Natural killer cell treated with Interleukin-12 subunit alpha and Interleukin-12 subunit beta and Interleukin-15 and Interleukin-18, amount 100 ng/mL, for 72 hours (primary cell): ENCODE measurements around the gene FIGN. TPM values are rescaled to one million over a fixed set of nuclear protein-coding genes. Genes with fewer than 3 reads are reported as not detected.

Source experiments
- ATAC-seq, 2 donors: fragments of 150-1000 bp; cut with Tn5 transposase in 1 of 2; sonication (Bioruptor Pico), chemical (Tn5 transposase) in 1 of 2; 2 replicates each; pipeline ENCODE4 v1.10.0; 2021
- DNase-seq: peaks from one replicate; pipeline ENCODE4 v3.0.0; 2022; ENCODE audit warnings: low spot score
- H3K27ac Mint-ChIP-seq, 2 donors: 1 replicate in 1 of 2; 2 replicates in 1 of 2; pipeline ENCODE4 v1.8.0; 2022; ENCODE audit warnings: mixed read lengths in 2 of 2, mild to moderate bottlenecking in 1 of 2, moderate library complexity in 1 of 2
- H3K27me3 Mint-ChIP-seq, 2 donors: 1 replicate in 1 of 2; 2 replicates in 1 of 2; pipeline ENCODE4 v1.8.0; 2022; ENCODE audit warnings: mixed read lengths in 2 of 2
- H3K36me3 Mint-ChIP-seq: one replicate; pipeline ENCODE4 v1.8.0; 2022; ENCODE audit warnings: mixed read lengths
- H3K4me1 Mint-ChIP-seq, 2 donors: 1 replicate in 1 of 2; 2 replicates in 1 of 2; pipeline ENCODE4 v1.8.0; 2022; ENCODE audit warnings: low read depth in 2 of 2, mixed read lengths in 2 of 2, mild to moderate bottlenecking in 1 of 2
- H3K4me3 Mint-ChIP-seq: one replicate; pipeline ENCODE4 v1.8.0; 2022; ENCODE audit warnings: mixed read lengths
- H3K9me3 Mint-ChIP-seq: 2 replicates; pipeline ENCODE4 v1.8.0; 2022; ENCODE audit warnings: mixed read lengths
- total RNA-seq, 2 donors: library from RNA; stranded (reverse); gene quantifications; one replicate each; pipeline ENCODE4 v1.2.3, GENCODE V29; 2022

Gene FIGN
- total RNA-seq, 2 donors from 2014 or later = not detected

DNA sequence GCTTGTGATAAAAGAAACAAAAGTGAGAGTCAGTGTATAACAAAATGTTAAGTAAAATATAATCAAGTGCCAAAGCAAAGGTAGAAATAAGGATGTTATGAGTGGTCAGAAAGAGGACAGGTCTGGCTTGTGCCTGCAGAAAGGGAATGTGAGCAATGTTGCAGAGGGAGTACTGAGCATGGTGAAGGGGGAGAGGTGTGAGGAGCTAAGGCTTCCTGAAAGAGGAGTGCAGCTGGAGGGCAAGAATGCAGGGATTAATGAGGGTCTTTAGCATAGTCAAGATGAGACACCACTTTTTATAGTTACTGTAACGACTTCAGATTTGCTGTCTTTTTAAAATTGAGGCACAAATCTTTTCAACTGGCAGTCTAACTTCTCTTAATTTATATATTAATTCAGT lies 22.0 kb upstream of the FIGN start:
- Mint-ChIP-seq H3K9me3 (peaks cover 4% of the 10 kb centered on the region), H3K4me3 (no peak overlapping the region), H3K27me3 (no peaks in the 10 kb centered on the region), H3K4me1 (no peaks in the 10 kb centered on the region), H3K36me3 (no peaks in the 10 kb centered on the region), H3K27ac (no peak overlapping the region)
- no peak for DNase-seq
- ATAC-seq = no peak

DNA sequence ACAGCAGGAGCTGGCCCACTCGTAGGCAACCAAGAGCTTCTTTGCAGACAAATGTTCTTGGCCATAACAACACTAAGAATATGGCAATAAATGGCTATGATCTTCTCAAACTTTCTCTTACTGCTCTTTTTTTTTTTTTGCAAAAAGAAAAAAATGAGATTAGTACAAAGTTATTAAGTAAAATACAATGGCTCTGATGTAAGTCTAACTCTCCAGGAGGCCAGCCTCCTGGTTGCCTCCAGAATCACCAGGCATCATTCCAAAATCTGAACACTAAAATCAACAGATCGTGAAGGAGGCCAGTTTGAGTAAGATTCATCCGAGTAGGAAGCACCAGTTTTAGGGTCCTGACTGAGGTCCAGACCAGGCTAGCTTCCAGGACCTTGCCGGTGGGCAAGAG lies 20.8 kb upstream of the FIGN start:
- Mint-ChIP-seq H3K27ac (no peak overlapping the region), H3K9me3 (peaks cover 4% of the 10 kb centered on the region), H3K4me1 (no peaks in the 10 kb centered on the region), H3K4me3 (no peak overlapping the region), H3K36me3 (no peaks in the 10 kb centered on the region), H3K27me3 (no peaks in the 10 kb centered on the region)
- no peak for DNase-seq
- no peak for ATAC-seq

DNA sequence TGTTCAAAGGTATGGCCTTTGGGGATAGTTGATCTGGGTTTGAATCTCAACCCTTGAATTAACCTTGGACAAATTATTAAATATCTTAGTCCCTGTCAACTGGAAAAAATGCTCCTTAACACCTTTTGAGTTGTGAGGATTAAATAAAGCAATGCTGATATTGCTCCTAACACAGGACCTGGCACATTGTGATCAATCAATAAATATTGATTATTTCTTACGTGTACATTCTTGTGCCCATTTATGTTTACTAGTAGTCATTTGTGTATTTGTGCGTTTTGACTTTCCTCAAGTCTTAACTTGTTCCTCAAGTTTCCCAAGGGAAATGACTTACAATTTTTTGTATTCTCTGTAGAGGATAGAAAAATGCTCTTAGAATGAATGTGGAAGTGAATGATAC lies 19.6 kb upstream of the FIGN start:
- DNase-seq = no peak
- H3K27me3 Mint-ChIP-seq = no peaks in the 10 kb centered on the region
- no peak overlapping the region for H3K27ac Mint-ChIP-seq
- H3K36me3 Mint-ChIP-seq = no peaks in the 10 kb centered on the region
- H3K4me1 Mint-ChIP-seq = no peaks in the 10 kb centered on the region
- ATAC-seq = no peak
- H3K9me3 Mint-ChIP-seq = peaks cover 4% of the 10 kb centered on the region
- H3K4me3 Mint-ChIP-seq = no peak overlapping the region

DNA sequence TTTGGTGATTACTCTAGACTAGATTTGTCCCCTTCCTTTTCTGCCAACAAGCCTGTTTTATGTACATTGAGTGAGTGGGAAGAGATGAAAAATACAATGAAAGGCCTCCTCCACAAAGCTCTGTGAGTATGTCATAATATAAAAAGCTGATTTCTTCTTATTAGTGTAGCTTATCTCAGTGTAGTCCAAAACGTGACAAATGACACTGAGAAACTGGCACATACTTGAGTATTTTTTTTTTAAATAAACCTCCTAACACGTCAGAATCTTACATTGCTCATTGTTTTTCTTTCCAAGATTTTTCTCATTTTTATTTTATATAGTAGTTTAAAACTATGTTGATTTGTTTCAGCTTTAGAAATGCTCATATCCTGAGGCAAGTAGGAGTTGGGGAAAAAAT lies 17.9 kb upstream of the FIGN start:
- Mint-ChIP-seq H3K27ac (no peak overlapping the region), H3K4me3 (no peak overlapping the region), H3K36me3 (no peaks in the 10 kb centered on the region), H3K4me1 (no peaks in the 10 kb centered on the region), H3K27me3 (no peaks in the 10 kb centered on the region), H3K9me3 (peaks cover 4% of the 10 kb centered on the region)
- DNase-seq (no peak), ATAC-seq (no peak)

- Mint-ChIP-seq H3K9me3 (peaks cover 4% of the 10 kb centered on the region), H3K27me3 (no peaks in the 10 kb centered on the region), H3K4me1 (no peaks in the 10 kb centered on the region), H3K36me3 (no peaks in the 10 kb centered on the region), H3K27ac (no peak overlapping the region), H3K4me3 (no peak overlapping the region)
- DNase-seq (no peak), ATAC-seq (no peak)
These were observed 16.5 kb upstream of the FIGN start for GRCh38 chr2:163752267-163752666.

DNA sequence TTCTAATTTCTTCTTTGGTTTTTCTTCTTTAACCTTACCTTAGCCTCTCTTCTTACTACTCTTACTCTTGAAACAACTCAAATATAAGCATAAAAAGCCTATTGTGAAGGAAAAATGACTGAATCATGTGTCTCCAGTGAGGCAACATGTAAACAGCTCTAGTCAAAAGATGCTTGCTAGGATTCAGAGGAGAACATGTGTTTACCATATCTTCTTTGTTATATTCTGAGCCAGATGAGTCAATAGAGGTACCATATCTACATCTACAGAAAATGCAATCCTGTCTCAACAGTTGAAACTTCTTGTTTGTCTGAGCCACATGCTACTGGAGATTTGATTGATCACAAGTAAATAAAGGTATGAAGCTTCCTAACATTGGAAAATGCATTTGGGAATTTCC lies 15.9 kb upstream of the FIGN start:
- H3K4me3 Mint-ChIP-seq = no peak overlapping the region
- no peaks in the 10 kb centered on the region for H3K27me3 Mint-ChIP-seq
- no peak overlapping the region for H3K27ac Mint-ChIP-seq
- H3K36me3 Mint-ChIP-seq = no peaks in the 10 kb centered on the region
- DNase-seq (no peak), ATAC-seq (no peak)
- H3K4me1 Mint-ChIP-seq = no peaks in the 10 kb centered on the region
- H3K9me3 Mint-ChIP-seq = peaks cover 4% of the 10 kb centered on the region

GRCh38 chr2:163748420-163748819 lies 12.6 kb upstream of the FIGN start:
- H3K27me3 Mint-ChIP-seq = no peaks in the 10 kb centered on the region
- no peak for DNase-seq
- ATAC-seq = no peak
- no peaks in the 10 kb centered on the region for H3K4me1 Mint-ChIP-seq
- no peak overlapping the region for H3K27ac Mint-ChIP-seq
- H3K36me3 Mint-ChIP-seq = no peaks in the 10 kb centered on the region
- H3K4me3 Mint-ChIP-seq = no peak overlapping the region
- peaks cover 4% of the 10 kb centered on the region for H3K9me3 Mint-ChIP-seq

DNA sequence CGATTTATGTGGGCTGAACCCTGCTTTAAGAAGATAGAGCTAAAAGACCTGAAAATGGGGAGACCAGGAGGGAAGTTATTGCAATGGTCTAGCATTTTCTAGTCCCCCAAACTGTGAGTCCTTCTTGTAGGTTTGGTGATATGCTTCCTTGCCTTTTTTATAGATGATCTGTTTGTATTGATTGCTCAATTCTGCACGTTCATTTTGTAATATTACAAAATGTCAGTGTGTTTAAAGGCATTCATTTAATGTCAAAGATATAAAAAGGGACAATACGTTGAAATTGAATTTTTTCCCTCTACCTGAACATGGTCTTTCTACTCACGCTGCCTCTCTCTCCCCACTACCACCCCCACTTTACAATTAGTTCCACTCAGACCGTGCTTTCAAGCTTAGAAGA lies 5.6 kb upstream of the FIGN start:
- no peak overlapping the region for H3K4me3 Mint-ChIP-seq
- H3K27me3 Mint-ChIP-seq = peaks cover 0 to 3% of the 10 kb centered on the region in 2 donors
- H3K4me1 Mint-ChIP-seq = no peaks in the 10 kb centered on the region
- DNase-seq (no peak), ATAC-seq (no peak)
- no peaks in the 10 kb centered on the region for H3K36me3 Mint-ChIP-seq
- peaks cover 6% of the 10 kb centered on the region for H3K9me3 Mint-ChIP-seq
- no peak overlapping the region for H3K27ac Mint-ChIP-seq

GRCh38 chr2:163737563-163737962 lies 1.8 kb upstream of the FIGN start:
- peaks cover 11 to 16% of the 10 kb centered on the region in 2 donors for H3K27me3 Mint-ChIP-seq

DNA sequence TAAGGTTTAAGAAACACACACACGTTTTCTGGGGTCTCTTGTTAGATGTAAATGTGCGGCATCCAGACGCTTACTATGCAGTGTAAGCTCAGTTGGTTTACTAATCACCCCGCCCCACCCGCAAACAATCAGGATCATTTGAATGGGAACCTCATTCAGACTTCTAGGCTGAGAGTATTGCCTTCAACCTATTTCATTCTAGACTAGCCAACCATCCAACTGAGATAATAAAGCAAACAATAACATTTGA lies 1.3 kb upstream of the FIGN start:
- no peak for DNase-seq
- ATAC-seq = no peak
- no peaks in the 10 kb centered on the region for H3K4me1 Mint-ChIP-seq
- H3K27me3 Mint-ChIP-seq = peaks cover 11 to 16% of the 10 kb centered on the region in 2 donors
- H3K36me3 Mint-ChIP-seq = peaks cover 7% of the 10 kb centered on the region
- no peak overlapping the region for H3K27ac Mint-ChIP-seq
- H3K9me3 Mint-ChIP-seq = peaks cover 9% of the 10 kb centered on the region
- no peak overlapping the region for H3K4me3 Mint-ChIP-seq

More at GRCh38 chr2:163737563-163737962, 1.8 kb upstream of the FIGN start:
- Mint-ChIP-seq H3K27ac (no peak overlapping the region), H3K36me3 (peaks cover 7% of the 10 kb centered on the region), H3K4me1 (no peaks in the 10 kb centered on the region), H3K4me3 (no peak overlapping the region), H3K9me3 (peaks cover 9% of the 10 kb centered on the region)
- no peak for ATAC-seq
- DNase-seq = no peak

GRCh38 chr2:163736433-163737189 lies 803 bp upstream of the FIGN start:
- H3K4me1 Mint-ChIP-seq = no peaks in the 10 kb centered on the region
- DNase-seq = no peak
- no peak for ATAC-seq
- peaks cover 11 to 16% of the 10 kb centered on the region in 2 donors for H3K27me3 Mint-ChIP-seq
- H3K4me3 Mint-ChIP-seq = no peak overlapping the region
- H3K9me3 Mint-ChIP-seq = peaks cover 9% of the 10 kb centered on the region
- peaks cover 7% of the 10 kb centered on the region for H3K36me3 Mint-ChIP-seq
- no peak overlapping the region for H3K27ac Mint-ChIP-seq

GRCh38 chr2:163734881-163735684 lies 725 bp downstream of the FIGN start:
- Mint-ChIP-seq H3K4me1 (no peaks in the 10 kb centered on the region), H3K27ac (no peak overlapping the region), H3K36me3 (peaks cover 7% of the 10 kb centered on the region), H3K27me3 (peaks cover 11 to 16% of the 10 kb centered on the region in 2 donors), H3K9me3 (peaks cover 4% of the 10 kb centered on the region), H3K4me3 (no peak overlapping the region)
- DNase-seq = no peak
- no peak for ATAC-seq

DNA sequence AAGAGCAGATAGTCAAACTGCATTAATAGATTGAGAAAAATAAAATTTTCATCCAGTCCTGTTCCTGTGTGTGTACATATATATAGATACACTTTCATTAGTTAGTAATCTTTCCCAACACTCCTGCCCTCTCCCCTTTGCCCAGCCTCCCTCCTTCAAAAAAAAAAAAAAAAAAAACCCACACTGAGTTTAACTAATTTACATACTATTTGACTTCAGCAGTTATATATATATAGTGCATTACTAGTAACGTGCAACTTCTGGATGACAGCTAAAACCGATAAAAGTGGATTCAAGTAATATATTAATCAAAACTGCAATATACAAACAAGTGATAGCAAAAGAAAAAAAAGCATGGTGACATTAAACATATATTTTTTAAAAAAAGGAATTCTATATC lies 1.4 kb downstream of the FIGN start:
- Mint-ChIP-seq H3K27ac (no peak overlapping the region), H3K4me3 (no peak overlapping the region), H3K36me3 (peaks cover 7% of the 10 kb centered on the region), H3K4me1 (no peaks in the 10 kb centered on the region), H3K9me3 (peaks cover 4% of the 10 kb centered on the region), H3K27me3 (peaks cover 11 to 16% of the 10 kb centered on the region in 2 donors)
- ATAC-seq = no peak
- no peak for DNase-seq

DNA sequence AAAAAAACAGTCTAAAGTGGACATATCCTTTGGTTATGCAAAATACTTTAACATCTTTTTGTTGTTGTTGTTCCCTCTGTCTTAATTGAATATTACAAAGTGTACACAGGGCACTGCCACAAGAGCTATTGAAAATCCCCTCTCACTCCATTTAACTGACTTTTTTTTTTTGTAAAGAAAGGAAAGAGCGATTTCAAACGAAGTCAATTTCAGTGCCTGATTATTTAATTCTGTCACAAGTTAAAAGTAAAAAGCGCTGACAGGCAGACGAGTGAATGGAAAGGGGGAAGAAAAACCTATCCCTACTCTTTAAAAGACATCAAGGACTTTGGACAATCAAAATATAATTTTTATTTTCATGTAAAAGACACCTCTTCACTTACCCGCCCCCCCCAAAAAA lies 1.9 kb downstream of the FIGN start:
- Mint-ChIP-seq H3K9me3 (peaks cover 4% of the 10 kb centered on the region), H3K27ac (no peak overlapping the region), H3K36me3 (peaks cover 7% of the 10 kb centered on the region), H3K4me1 (no peaks in the 10 kb centered on the region), H3K27me3 (peaks cover 11 to 16% of the 10 kb centered on the region in 2 donors), H3K4me3 (no peak overlapping the region)
- ATAC-seq (no peak), DNase-seq (no peak)
